HepG2 (cell line): ENCODE results near the gene WDR59. TPM values are rescaled to one million over a fixed set of nuclear protein-coding genes. Genes with fewer than 3 reads are reported as not detected.

Experiments used
- ATAC-seq: fragments of 200-7000 bp; cut with Tn5 transposase; 3 replicates; pipeline ENCODE4 v1.9.1; 2020; ENCODE audit warnings: mild to moderate bottlenecking, moderate library complexity
- BruUV-seq: library from RNA; stranded (reverse); fragments of 400-500 nt; replicated peaks from 2 replicates; lab custom pipeline; 2021; lab: Mats Ljungman, UMichigan
- CTCF ChIA-PET: fragments of 300-600 bp; formaldehyde crosslinking; extraction: SDS; loops from one replicate; lab custom pipeline; 2021; ENCODE audit warnings: low total read pairs, inconsistent platforms, low intra/inter-chr PET ratio; lab: Yijun Ruan, JAX
- POLR2A ChIA-PET: fragments of 350-600 bp; sonication (Branson Sonifier 250); formaldehyde crosslinking; loops from one replicate; lab custom pipeline; 2020; ENCODE audit warnings: antibody characterized with exemption, inconsistent platforms; lab: Yijun Ruan, JAX
- DNase-seq: peaks from one replicate; pipeline ENCODE4 v3.0.0-alpha.2; 2015; ENCODE audit warnings: low spot score
- FAIRE-seq: peaks from 3 replicates; lab custom pipeline; 2011; peaks lifted over from hg19 to GRCh38; lab: Jason Lieb, UNC
- H2AFZ ChIP-seq: one replicate; pipeline ENCODE4 v1.6.1; 2011; ENCODE audit warnings: low read length, inconsistent platforms
- H3K27ac ChIP-seq: fragments of 300-600 bp; 3 replicates; pipeline ENCODE4 v1.8.0; 2011; ENCODE audit warnings: mixed run types, mild to moderate bottlenecking, mixed read lengths, low read length, inconsistent platforms; ENCODE audit not compliant: insufficient read depth; ENCODE audit errors: extremely low read length
- H3K27me3 ChIP-seq, 2 experiments: fragments of 200-600 bp in 1 of 2; 2 replicates in 1 of 2; 3 replicates in 1 of 2; pipeline versions ENCODE4 v1.6.0 to v1.8.0; 2011; ENCODE audit warnings: low read length in 2 of 2, mild to moderate bottlenecking in 2 of 2, moderate library complexity in 2 of 2, inconsistent platforms in 1 of 2; ENCODE audit not compliant: insufficient read depth in 2 of 2, control insufficient read depth in 1 of 2
- H3K36me3 ChIP-seq, 2 experiments: fragments of 200-600 bp in 1 of 2; replicated peaks in 1 of 2; 2 replicates in 1 of 2; 3 replicates in 1 of 2; pipeline versions ENCODE4 v1.5.1 to v1.8.0; 2011; ENCODE audit warnings: low read length in 2 of 2, inconsistent platforms in 1 of 2; ENCODE audit not compliant: insufficient read depth in 2 of 2, control insufficient read depth in 1 of 2
- H3K4me1 ChIP-seq: 2 replicates; pipeline ENCODE4 v1.5.1; 2012; ENCODE audit warnings: low read length, inconsistent platforms; ENCODE audit not compliant: insufficient read depth
- H3K4me2 ChIP-seq: 2 replicates; pipeline ENCODE4 v1.6.0; 2011; ENCODE audit warnings: low read depth, low read length, inconsistent platforms
- H3K4me3 ChIP-seq, 3 experiments: fragments of 200-600 bp in 1 of 3; sonication (generic), shearing (Covaris generic) in 1 of 3; replicated peaks in 1 of 3; 2 replicates each; pipeline ENCODE4 v1.5.1; 2011 to 2016; ENCODE audit warnings: low read length in 3 of 3, inconsistent platforms in 2 of 3, low read depth in 2 of 3, mild to moderate bottlenecking in 2 of 3, control low read depth in 1 of 3, mixed read lengths in 1 of 3; ENCODE audit not compliant: insufficient read depth in 1 of 3
- H3K79me2 ChIP-seq: one replicate; pipeline ENCODE4 v1.6.1; 2011; ENCODE audit warnings: low read length, inconsistent platforms; ENCODE audit not compliant: insufficient read depth
- H3K9ac ChIP-seq: 2 replicates; pipeline ENCODE4 v1.6.0; 2011; ENCODE audit warnings: mild to moderate bottlenecking, low read depth, low read length, inconsistent platforms; ENCODE audit not compliant: insufficient read depth
- H3K9me3 ChIP-seq: 2 replicates; pipeline ENCODE4 v1.5.1; 2012; ENCODE audit warnings: mild to moderate bottlenecking, low read length
- H4K20me1 ChIP-seq: 2 replicates; pipeline ENCODE4 v1.6.0; 2011; ENCODE audit warnings: inconsistent platforms, mild to moderate bottlenecking, low read length, moderate library complexity; ENCODE audit not compliant: insufficient read depth
- ISX ChIP-seq: sonication (generic); formaldehyde crosslinking; conservative IDR thresholded peaks from 2 replicates; pipeline ENCODE4 v1.5.0; 2020; ENCODE audit warnings: missing genetic modification reagents
- MTA3 ChIP-seq: sonication (generic); formaldehyde crosslinking; IDR thresholded peaks from 2 replicates; pipeline ENCODE4 v1.4.0; 2020; ENCODE audit warnings: missing genetic modification reagents
- MTF2 ChIP-seq: sonication (generic); formaldehyde crosslinking; IDR thresholded peaks from 2 replicates; pipeline ENCODE4 v1.5.0; 2020; ENCODE audit warnings: missing genetic modification reagents, borderline replicate concordance
- RAD21 ChIP-seq: fragments of 450-650 bp; formaldehyde crosslinking; IDR thresholded peaks from 2 replicates; pipeline ENCODE4 v1.5.0; 2020; ENCODE audit warnings: mild to moderate bottlenecking
- RCOR2 ChIP-seq: IDR thresholded peaks from 2 replicates; pipeline ENCODE4 v1.6.1; 2016; ENCODE audit warnings: missing biosample characterization, missing genetic modification reagents
- SIX4 ChIP-seq: sonication (generic); formaldehyde crosslinking; IDR thresholded peaks from 2 replicates; pipeline ENCODE4 v1.4.0; 2020; ENCODE audit warnings: missing genetic modification reagents
- SP5 ChIP-seq: IDR thresholded peaks from 2 replicates; pipeline ENCODE4 v1.6.1; 2016; ENCODE audit warnings: low read depth, borderline replicate concordance
- TBX3 ChIP-seq: fragments of 450-650 bp; IDR thresholded peaks from 2 replicates; pipeline ENCODE4 v1.6.1; 2017; ENCODE audit warnings: antibody characterized with exemption, mild to moderate bottlenecking, inconsistent platforms, borderline replicate concordance
- TCF7 ChIP-seq: sonication (generic); IDR thresholded peaks from 2 replicates; pipeline ENCODE4 v1.6.1; 2016; ENCODE audit warnings: antibody characterized with exemption, low read depth
- ZBED4 ChIP-seq: sonication (generic); formaldehyde crosslinking; IDR thresholded peaks from 2 replicates; pipeline ENCODE4 v1.4.0; 2020; ENCODE audit warnings: missing genetic modification reagents, borderline replicate concordance
- ZNF160 ChIP-seq: sonication (generic); formaldehyde crosslinking; IDR thresholded peaks from 2 replicates; pipeline ENCODE4 v1.8.0; 2022; ENCODE audit warnings: mild to moderate bottlenecking, inconsistent platforms, missing genetic modification reagents
- ZNF224 ChIP-seq: sonication (generic); formaldehyde crosslinking; IDR thresholded peaks from 2 replicates; pipeline ENCODE4 v1.5.0; 2020; ENCODE audit warnings: mild to moderate bottlenecking, missing genetic modification reagents
- ZNF558 ChIP-seq: sonication (generic); formaldehyde crosslinking; IDR thresholded peaks from 2 replicates; pipeline ENCODE4 v1.9.0; 2022; ENCODE audit warnings: mild to moderate bottlenecking, missing genetic modification reagents, borderline replicate concordance
- ZNF570 ChIP-seq: sonication (generic); formaldehyde crosslinking; IDR thresholded peaks from 2 replicates; pipeline ENCODE4 v1.4.0; 2020; ENCODE audit warnings: mild to moderate bottlenecking, missing genetic modification reagents, borderline replicate concordance
- ZNF768 ChIP-seq: sonication (generic); formaldehyde crosslinking; IDR thresholded peaks from 2 replicates; pipeline ENCODE4 v1.4.0; 2020; ENCODE audit warnings: missing genetic modification reagents
- ZNF780A ChIP-seq: sonication (generic); formaldehyde crosslinking; IDR thresholded peaks from 2 replicates; pipeline ENCODE4 v1.8.0; 2022; ENCODE audit warnings: mild to moderate bottlenecking, missing genetic modification reagents, moderate library complexity
- WGBS: methylation state at CpG from one replicate; pipeline ENCODE4 v1.1.6; 2017; ENCODE audit warnings: low lambda C conversion rate; 5-methylcytosine and 5-hydroxymethylcytosine counted together
- in situ Hi-C: cut with HindIII; loops from 2 replicates; pipeline ENCODE4 v1.10.0; 2017; ENCODE audit warnings: low pct_unique_long_range_greater_than_20kb; ENCODE audit not compliant: extremely low pct_ligation_motif_present
- intact Hi-C: fragments of 100-400 bp; cut with micrococcal nuclease; formaldehyde crosslinking; loops from one replicate; pipeline ENCODE4 v1.10.0; 2022; ENCODE audit not compliant: unreplicated experiment
- polyA plus RNA-seq, 8 experiments: library from polyadenylated mRNA; depleted of rRNA in 3 of 8; stranded (reverse) in 7 of 8; unstranded in 1 of 8; fragments of >200 nt; fragmentation: Illumina TruSeq in 4 of 8; extraction: Trizol in 4 of 8; gene quantifications; 2 replicates each; pipeline versions ENCODE4 v1.2.1 to v1.2.3, GENCODE V29; 2011 to 2016; ENCODE audit warnings: low read depth in 4 of 8, missing spikeins in 1 of 8, mixed read lengths in 1 of 8; ENCODE audit not compliant: insufficient read depth in 1 of 8
- total RNA-seq, 5 experiments: library from RNA; depleted of rRNA; stranded (reverse); fragments of >200 nt; fragmentation: Illumina TruSeq; extraction: Trizol; gene quantifications; 2 replicates each; pipeline ENCODE4 v1.2.3, GENCODE V29; 2016; ENCODE audit warnings: low read depth in 1 of 5
- TF ChIP-seq, protein P1 (sequence below): IDR thresholded peaks from 2 replicates; pipeline ENCODE4 v1.6.1; 2018; ENCODE audit warnings: missing genetic modification reagents
- TF ChIP-seq, protein P2 (sequence below): sonication (generic); formaldehyde crosslinking; conservative IDR thresholded peaks from 2 replicates; pipeline ENCODE4 v1.4.0; 2020; ENCODE audit warnings: missing genetic modification reagents

Gene WDR59
- total and polyA plus RNA-seq, 2 of the 13 experiments (the other 11 are each of a cell fraction or from before 2014, with no cell fraction given): 65.2 to 306 TPM

DNA sequence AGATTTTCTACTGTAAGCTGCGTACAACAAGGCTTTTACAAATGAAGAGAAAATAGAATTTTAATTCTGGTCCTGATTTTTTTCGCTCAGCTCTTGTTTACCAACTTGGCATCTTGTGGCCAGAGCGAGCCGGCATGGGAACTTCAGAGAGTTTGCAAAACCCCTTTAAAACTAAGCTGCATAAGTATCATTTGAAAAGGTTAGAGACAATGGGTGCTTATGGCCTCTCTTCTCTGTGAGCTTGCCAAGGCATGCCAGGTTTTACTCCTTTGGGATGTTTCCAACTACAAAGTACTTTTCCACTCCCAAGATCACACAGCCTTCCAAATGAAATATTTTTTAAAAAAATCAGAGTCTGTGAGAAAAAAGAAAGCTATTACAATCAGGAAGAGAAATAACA is 147.9 kb downstream of the WDR59 start:
- POLR2A ChIA-PET: no interaction called here
- FAIRE-seq: no peak
- Histone ChIP-seq H3K27me3 (peaks cover 7 to 12% of the 10 kb centered on the region in 2 experiments; a peak in 3 of 5 replicates), H2AFZ (no peak overlapping the region), H4K20me1 (no peaks in the 10 kb centered on the region), H3K4me1 (no peaks in the 10 kb centered on the region), H3K79me2 (no peaks in the 10 kb centered on the region), H3K4me3 (no peak overlapping the region), H3K9me3 (no peaks in the 10 kb centered on the region), H3K9ac (no peak overlapping the region), H3K36me3 (no peaks in the 10 kb centered on the region), H3K27ac (no peak overlapping the region), H3K4me2 (no peak overlapping the region)
- WGBS: 40% methylated on average over 4 of the region's 4 CpGs
- no peak for ATAC-seq
- TF ChIP-seq ZNF558 (CRISPR knock-in tag) (no peak), ZNF224 (CRISPR knock-in tag) (no peak), MTF2 (CRISPR knock-in tag) (no peak), RAD21 (CRISPR knock-in tag) (no peak), TBX3 (no peak), ZNF570 (CRISPR knock-in tag) (no peak), ZNF160 (CRISPR knock-in tag) (no peak), SP5 (CRISPR knock-in tag) (no peak), ISX (no peak), ZNF780A (CRISPR knock-in tag) (no peak), SIX4 (CRISPR knock-in tag) (no peak), MTA3 (no peak), ZNF768 (CRISPR knock-in tag) (no peak), TCF7 (no peak), RCOR2 (no peak), ZBED4 (CRISPR knock-in tag) (no peak)
- TF ChIP-seq, protein P1, sequence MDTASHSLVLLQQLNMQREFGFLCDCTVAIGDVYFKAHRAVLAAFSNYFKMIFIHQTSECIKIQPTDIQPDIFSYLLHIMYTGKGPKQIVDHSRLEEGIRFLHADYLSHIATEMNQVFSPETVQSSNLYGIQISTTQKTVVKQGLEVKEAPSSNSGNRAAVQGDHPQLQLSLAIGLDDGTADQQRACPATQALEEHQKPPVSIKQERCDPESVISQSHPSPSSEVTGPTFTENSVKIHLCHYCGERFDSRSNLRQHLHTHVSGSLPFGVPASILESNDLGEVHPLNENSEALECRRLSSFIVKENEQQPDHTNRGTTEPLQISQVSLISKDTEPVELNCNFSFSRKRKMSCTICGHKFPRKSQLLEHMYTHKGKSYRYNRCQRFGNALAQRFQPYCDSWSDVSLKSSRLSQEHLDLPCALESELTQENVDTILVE (CRISPR knock-in tag): no peak
- TF ChIP-seq, protein P2, sequence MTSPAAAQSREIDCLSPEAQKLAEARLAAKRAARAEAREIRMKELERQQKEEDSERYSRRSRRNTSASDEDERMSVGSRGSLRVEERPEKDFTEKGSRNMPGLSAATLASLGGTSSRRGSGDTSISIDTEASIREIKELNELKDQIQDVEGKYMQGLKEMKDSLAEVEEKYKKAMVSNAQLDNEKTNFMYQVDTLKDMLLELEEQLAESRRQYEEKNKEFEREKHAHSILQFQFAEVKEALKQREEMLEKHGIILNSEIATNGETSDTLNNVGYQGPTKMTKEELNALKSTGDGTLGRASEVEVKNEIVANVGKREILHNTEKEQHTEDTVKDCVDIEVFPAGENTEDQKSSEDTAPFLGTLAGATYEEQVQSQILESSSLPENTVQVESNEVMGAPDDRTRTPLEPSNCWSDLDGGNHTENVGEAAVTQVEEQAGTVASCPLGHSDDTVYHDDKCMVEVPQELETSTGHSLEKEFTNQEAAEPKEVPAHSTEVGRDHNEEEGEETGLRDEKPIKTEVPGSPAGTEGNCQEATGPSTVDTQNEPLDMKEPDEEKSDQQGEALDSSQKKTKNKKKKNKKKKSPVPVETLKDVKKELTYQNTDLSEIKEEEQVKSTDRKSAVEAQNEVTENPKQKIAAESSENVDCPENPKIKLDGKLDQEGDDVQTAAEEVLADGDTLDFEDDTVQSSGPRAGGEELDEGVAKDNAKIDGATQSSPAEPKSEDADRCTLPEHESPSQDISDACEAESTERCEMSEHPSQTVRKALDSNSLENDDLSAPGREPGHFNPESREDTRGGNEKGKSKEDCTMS (CRISPR knock-in tag): no peak
- BruUV-seq: no TSS peak
- intact Hi-C loops (no loop called here), in situ Hi-C loops (no loop called here)
- CTCF ChIA-PET: no interaction called here
- no peak for DNase-seq
